ENCODE measurements around the gene RASA3.

Gene RASA3

GRCh38 chr13:113963376-113963775, 169.0 kb downstream of the RASA3 start:
- no peak for DNase-seq

- DNase-seq, result no peak
Observed at GRCh38 chr13:113962975-113963374, 169.4 kb downstream of the RASA3 start.

- DNase-seq, result no peak
Observed at GRCh38 chr13:113962386-113962785, 170.0 kb downstream of the RASA3 start.

GRCh38 chr13:113960276-113960948, 172.0 kb downstream of the RASA3 start:
- no peak for DNase-seq

GRCh38 chr13:113959198-113959597, 173.2 kb downstream of the RASA3 start:
- no peak for DNase-seq

GRCh38 chr13:113958373-113958772, 174.1 kb downstream of the RASA3 start:
- no peak for DNase-seq

- DNase-seq, result no peak
Observed at GRCh38 chr13:113956571-113956970, 175.9 kb downstream of the RASA3 start.

GRCh38 chr13:113955691-113956090, 176.7 kb downstream of the RASA3 start:
- DNase-seq, result no peak

GRCh38 chr13:113955235-113955634, 177.2 kb downstream of the RASA3 start:
- DNase-seq, result no peak

- no peak for DNase-seq
Observed at GRCh38 chr13:113954046-113954835, 178.2 kb downstream of the RASA3 start.

GRCh38 chr13:113953561-113953960, 178.9 kb downstream of the RASA3 start:
- DNase-seq, result no peak

GRCh38 chr13:113952983-113953520, 179.4 kb downstream of the RASA3 start:
- DNase-seq, result no peak

GRCh38 chr13:113952151-113952982, 180.1 kb downstream of the RASA3 start:
- no peak for DNase-seq

- no peak for DNase-seq
Observed at GRCh38 chr13:113951246-113951999, 181.0 kb downstream of the RASA3 start.

- DNase-seq, result no peak
Observed at GRCh38 chr13:113950451-113951245, 181.8 kb downstream of the RASA3 start.

GRCh38 chr13:113949546-113949945, 182.9 kb downstream of the RASA3 start:
- DNase-seq, result no peak

- no peak for DNase-seq
Observed at GRCh38 chr13:113948034-113948742, 184.2 kb downstream of the RASA3 start.

- DNase-seq, result no peak
Observed at GRCh38 chr13:113947311-113948033, 185.0 kb downstream of the RASA3 start.

GRCh38 chr13:113946409-113947181, 185.8 kb downstream of the RASA3 start:
- DNase-seq, result no peak

Measured in NCI-H748 treated with DMSO at 0.1 percent for 48 hours (cell line).